SKM-1 treated with dmso at 0.1 percent for 144 hours (cell line): ENCODE data around the gene CRYGA.
"Not testable (repeated sequence)": the region's sequence is repeated elsewhere in the genome, so short reads cannot be mapped to it uniquely, and the experiment has no call there.

Source experiments
- DNase-seq: peaks from one replicate; lab custom pipeline; 2025; ENCODE audit not compliant: unreplicated experiment; lab: John Stamatoyannopoulos, UW

CRYGA gene

GRCh38 chr2:208127090-208127489, 36.3 kb downstream of the CRYGA start:
- no peak for DNase-seq

- DNase-seq: no peak
Observed at GRCh38 chr2:208125251-208125650, 38.1 kb downstream of the CRYGA start.

GRCh38 chr2:208124013-208124715, 39.2 kb downstream of the CRYGA start, which contains the start of gene CRYGD:
TSS of gene CRYGD (minus strand) at chr2:208124524. CDS start at chr2:208124473, 51 bp downstream.
- DNase-seq: not testable (repeated sequence)

GRCh38 chr2:208122248-208122647, 41.1 kb downstream of the CRYGA start:
- DNase-seq: no peak

- no peak for DNase-seq
Observed at GRCh38 chr2:208118918-208119317, 44.5 kb downstream of the CRYGA start.

GRCh38 chr2:208117390-208117789, 46.0 kb downstream of the CRYGA start:
- DNase-seq: not testable (repeated sequence)

- DNase-seq: no peak
Observed at GRCh38 chr2:208112969-208113368, 50.4 kb downstream of the CRYGA start.

GRCh38 chr2:208112273-208112745, 51.1 kb downstream of the CRYGA start:
- DNase-seq: not testable (repeated sequence)
